Measurements from ENCODE around the gene PMEPA1.

GRCh38 chr20:57621421-57622200 lies 88.2 kb downstream of the PMEPA1 start:
- TF ChIP-seq CTCF (conservative IDR thresholded peaks at IDR 0.05) (no peak), EZH2 (IDR thresholded peaks at IDR 0.05; ENCODE audit: low read depth) (no peak)
